Measurements from ENCODE around the gene ATP5MC3. TPM values are rescaled to one million over a fixed set of nuclear protein-coding genes. Genes with fewer than 3 reads are reported as not detected.

Gene ATP5MC3
- total and polyA plus RNA-seq, 2 of the 13 experiments (the other 11 are each of a cell fraction or from before 2014, with no cell fraction given), result 676 to 1,007 TPM

GRCh38 chr2:175176624-175177023 lies 4.9 kb downstream of the ATP5MC3 start:
- no peak overlapping the region for H2AFZ ChIP-seq (ENCODE audit: low read length)
- FAIRE-seq (no peak), DNase-seq (ENCODE audit: low spot score) (no peak), ATAC-seq (no peak)
- CTCF ChIA-PET (ENCODE audit: low intra/inter-chr PET ratio, low total read pairs), result no interaction called here
- no peak overlapping the region for H3K9ac ChIP-seq (ENCODE audit: insufficient read depth, low read depth, low read length)
- POLR2A ChIA-PET, result interaction anchor here (0.6 to 4.0 kb wide), 2 partner anchors 8 to 1098 kb away, joined by 3 to 50 read pairs; partner anchors contain the start of gene ATF2
- H4K20me1 ChIP-seq (ENCODE audit: insufficient read depth, low read length), result peaks cover 26% of the 10 kb centered on the region
- H3K4me2 ChIP-seq (ENCODE audit: low read depth, low read length), result no peak overlapping the region
- peaks cover 25% of the 10 kb centered on the region for H3K4me1 ChIP-seq (ENCODE audit: insufficient read depth, low read length)
- TF ChIP-seq REL (CRISPR knock-in tag; conservative IDR thresholded peaks at IDR 0.05) (no peak), HDAC2 (CRISPR knock-in tag; IDR thresholded peaks at IDR 0.05) (no peak), ZNF562 (CRISPR knock-in tag; IDR thresholded peaks at IDR 0.05; ENCODE audit: borderline replicate concordance) (no peak), POLR2A (IDR thresholded peaks at IDR 0.05; ENCODE audit: insufficient read depth in 1 of 2, low read depth in 2 of 2, low read length in 2 of 2) (0 out of 4 replicates have a peak, but pooled peaks of 1 of the 2 experiments have one; percentile 2), ZBTB46 (CRISPR knock-in tag; IDR thresholded peaks at IDR 0.05; ENCODE audit: borderline replicate concordance) (no peak)
- TF ChIP-seq, protein P1, sequence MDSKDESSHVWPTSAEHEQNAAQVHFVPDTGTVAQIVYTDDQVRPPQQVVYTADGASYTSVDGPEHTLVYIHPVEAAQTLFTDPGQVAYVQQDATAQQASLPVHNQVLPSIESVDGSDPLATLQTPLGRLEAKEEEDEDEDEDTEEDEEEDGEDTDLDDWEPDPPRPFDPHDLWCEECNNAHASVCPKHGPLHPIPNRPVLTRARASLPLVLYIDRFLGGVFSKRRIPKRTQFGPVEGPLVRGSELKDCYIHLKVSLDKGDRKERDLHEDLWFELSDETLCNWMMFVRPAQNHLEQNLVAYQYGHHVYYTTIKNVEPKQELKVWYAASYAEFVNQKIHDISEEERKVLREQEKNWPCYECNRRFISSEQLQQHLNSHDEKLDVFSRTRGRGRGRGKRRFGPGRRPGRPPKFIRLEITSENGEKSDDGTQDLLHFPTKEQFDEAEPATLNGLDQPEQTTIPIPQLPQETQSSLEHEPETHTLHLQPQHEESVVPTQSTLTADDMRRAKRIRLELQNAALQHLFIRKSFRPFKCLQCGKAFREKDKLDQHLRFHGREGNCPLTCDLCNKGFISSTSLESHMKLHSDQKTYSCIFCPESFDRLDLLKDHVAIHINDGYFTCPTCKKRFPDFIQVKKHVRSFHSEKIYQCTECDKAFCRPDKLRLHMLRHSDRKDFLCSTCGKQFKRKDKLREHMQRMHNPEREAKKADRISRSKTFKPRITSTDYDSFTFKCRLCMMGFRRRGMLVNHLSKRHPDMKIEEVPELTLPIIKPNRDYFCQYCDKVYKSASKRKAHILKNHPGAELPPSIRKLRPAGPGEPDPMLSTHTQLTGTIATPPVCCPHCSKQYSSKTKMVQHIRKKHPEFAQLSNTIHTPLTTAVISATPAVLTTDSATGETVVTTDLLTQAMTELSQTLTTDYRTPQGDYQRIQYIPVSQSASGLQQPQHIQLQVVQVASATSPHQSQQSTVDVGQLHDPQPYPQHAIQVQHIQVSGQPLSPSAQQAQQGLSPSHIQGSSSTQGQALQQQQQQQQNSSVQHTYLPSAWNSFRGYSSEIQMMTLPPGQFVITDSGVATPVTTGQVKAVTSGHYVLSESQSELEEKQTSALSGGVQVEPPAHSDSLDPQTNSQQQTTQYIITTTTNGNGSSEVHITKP (CRISPR knock-in tag; IDR thresholded peaks at IDR 0.05; ENCODE audit: low read depth), result no peak
- no peaks in the 10 kb centered on the region for H3K9me3 ChIP-seq (ENCODE audit: low read length)
- 78% methylated on average over 5 of the region's 5 CpGs for WGBS (ENCODE audit: low lambda C conversion rate)
- H3K36me3 ChIP-seq (replicated peaks in 1 of 2; ENCODE audit: control insufficient read depth in 1 of 2, insufficient read depth in 2 of 2, low read length in 2 of 2), result peaks cover 2 to 36% of the 10 kb centered on the region in 2 experiments; a peak in 4 of 5 replicates
- peaks cover 31% of the 10 kb centered on the region for H3K79me2 ChIP-seq (ENCODE audit: insufficient read depth, low read length)
- BruUV-seq (replicated peaks), result no TSS peak
- H3K27ac ChIP-seq (ENCODE audit: extremely low read length, insufficient read depth, low read length), result no peak overlapping the region
- no peak overlapping the region for H3K4me3 ChIP-seq (replicated peaks in 1 of 3; ENCODE audit: insufficient read depth in 1 of 3, low read depth in 2 of 3, low read length in 3 of 3)
- no peaks in the 10 kb centered on the region; a peak in 1 of 5 replicates for H3K27me3 ChIP-seq (ENCODE audit: control insufficient read depth in 1 of 2, insufficient read depth in 2 of 2, low read length in 2 of 2)
- in situ Hi-C loops (cut with HindIII; ENCODE audit: extremely low pct_ligation_motif_present, low pct_unique_long_range_greater_than_20kb) (no loop called here), intact Hi-C loops (cut with micrococcal nuclease; ENCODE audit: unreplicated experiment) (no loop called here)
